GM18502 (cell line): ENCODE measurements around the gene SREK1.
"Not testable (repeated sequence)": the region's sequence is repeated elsewhere in the genome, so short reads cannot be mapped to it uniquely, and the experiment has no call there.

Source experiments
- ATAC-seq: cut with Tn5 transposase; IDR thresholded peaks from one replicate; pipeline ENCODE4 v1.9.1; 2021; ENCODE audit warnings: mild to moderate bottlenecking; ENCODE audit not compliant: unreplicated experiment, poor library complexity

Gene SREK1, protein sequence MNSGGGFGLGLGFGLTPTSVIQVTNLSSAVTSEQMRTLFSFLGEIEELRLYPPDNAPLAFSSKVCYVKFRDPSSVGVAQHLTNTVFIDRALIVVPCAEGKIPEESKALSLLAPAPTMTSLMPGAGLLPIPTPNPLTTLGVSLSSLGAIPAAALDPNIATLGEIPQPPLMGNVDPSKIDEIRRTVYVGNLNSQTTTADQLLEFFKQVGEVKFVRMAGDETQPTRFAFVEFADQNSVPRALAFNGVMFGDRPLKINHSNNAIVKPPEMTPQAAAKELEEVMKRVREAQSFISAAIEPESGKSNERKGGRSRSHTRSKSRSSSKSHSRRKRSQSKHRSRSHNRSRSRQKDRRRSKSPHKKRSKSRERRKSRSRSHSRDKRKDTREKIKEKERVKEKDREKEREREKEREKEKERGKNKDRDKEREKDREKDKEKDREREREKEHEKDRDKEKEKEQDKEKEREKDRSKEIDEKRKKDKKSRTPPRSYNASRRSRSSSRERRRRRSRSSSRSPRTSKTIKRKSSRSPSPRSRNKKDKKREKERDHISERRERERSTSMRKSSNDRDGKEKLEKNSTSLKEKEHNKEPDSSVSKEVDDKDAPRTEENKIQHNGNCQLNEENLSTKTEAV

GRCh38 chr5:66144074-66144833, at the start of gene SREK1:
Gene SREK1 (plus strand): TSS chr5:66144300. CDS start chr5:66144377, 77 bp downstream.
- peak; percentile 87 for ATAC-seq

GRCh38 chr5:66100851-66101250, 43.2 kb upstream of the SREK1 start:
- no peak for ATAC-seq

GRCh38 chr5:66113160-66113559, 30.9 kb upstream of the SREK1 start:
- no peak for ATAC-seq

DNA sequence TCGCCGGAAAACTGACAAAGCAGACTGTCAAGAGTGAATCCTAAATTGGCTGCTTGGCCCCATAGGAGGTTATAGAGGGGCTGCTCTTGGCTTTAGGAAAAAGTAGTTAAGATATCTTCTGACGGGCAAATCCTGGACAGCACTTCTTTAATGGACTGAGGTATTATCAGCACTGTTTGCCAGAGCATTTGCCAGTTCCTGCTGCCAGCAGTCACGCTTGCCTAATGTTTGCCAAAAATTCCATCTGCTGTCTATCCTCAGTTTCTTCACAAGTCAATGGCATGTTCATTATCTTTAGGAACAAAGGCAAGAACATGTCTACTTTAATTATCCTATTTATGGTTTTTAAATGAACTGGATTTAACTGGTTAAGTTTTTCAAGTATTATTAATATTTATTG, 25.8 kb upstream of the SREK1 start:
- no peak for ATAC-seq

- ATAC-seq = no peak
Observed at GRCh38 chr5:66122379-66123034, 21.6 kb upstream of the SREK1 start.

- no peak for ATAC-seq
Observed at GRCh38 chr5:66129144-66129543, 15.0 kb upstream of the SREK1 start.

GRCh38 chr5:66130493-66130892, 13.6 kb upstream of the SREK1 start:
- ATAC-seq = no peak

DNA sequence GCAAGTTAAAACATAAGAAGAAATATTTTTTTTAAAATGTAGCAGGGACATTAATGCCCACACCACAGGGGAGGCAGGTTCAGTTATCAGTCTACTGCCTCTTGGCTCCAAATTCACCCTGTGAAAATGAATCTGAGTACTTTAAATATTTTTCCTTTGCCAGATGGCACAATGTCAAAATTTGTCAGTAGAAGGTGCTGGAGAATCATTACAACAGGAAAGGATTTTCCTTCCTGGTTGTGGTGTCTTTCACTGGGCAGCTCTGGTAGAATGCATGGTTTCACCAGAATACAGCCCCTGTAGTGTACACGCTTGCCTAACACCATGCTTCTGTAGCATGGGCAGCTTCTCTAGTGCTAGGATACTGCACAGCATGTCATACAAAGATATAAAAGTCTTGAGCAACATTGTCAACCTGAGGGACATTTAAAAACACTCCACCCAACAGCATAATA, 9.7 kb upstream of the SREK1 start:
- no peak for ATAC-seq

DNA sequence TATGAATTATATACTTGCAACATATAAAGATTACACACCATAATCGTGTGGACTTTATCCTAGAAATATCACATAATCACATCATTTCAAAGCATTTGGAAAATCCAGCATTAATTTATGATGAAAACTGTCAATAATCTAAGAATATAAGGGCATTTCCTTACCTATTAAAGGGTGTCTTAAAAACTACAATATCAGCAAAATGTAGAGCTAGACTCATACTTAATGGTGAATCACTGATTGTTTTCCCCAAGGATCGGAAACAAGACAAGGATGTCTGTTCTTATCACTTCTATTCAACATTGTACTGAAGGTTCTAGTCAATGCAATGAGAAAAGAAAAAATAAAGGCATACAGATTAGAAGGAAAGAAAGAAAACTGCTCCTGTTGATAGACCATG, 8.0 kb upstream of the SREK1 start:
- no peak for ATAC-seq

DNA sequence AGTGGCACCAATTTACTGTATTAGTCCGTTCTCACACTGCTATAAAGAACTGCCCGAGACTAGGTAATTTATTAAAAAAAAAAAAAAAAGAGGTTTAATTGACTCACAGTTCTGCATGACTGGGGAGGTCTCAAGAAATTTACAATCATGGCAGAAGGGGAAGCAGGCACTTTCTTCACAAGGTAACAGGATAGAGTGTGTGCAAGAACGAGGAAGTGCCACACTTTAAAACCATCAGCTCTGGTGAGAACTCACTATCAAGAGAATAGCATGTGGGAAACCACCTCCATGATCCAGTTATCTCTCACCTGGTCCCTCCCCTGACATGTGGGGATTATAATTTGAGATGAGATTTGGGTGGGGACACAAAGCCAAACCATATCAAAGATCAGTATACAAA, 7.2 kb upstream of the SREK1 start:
- not testable (repeated sequence) for ATAC-seq

DNA sequence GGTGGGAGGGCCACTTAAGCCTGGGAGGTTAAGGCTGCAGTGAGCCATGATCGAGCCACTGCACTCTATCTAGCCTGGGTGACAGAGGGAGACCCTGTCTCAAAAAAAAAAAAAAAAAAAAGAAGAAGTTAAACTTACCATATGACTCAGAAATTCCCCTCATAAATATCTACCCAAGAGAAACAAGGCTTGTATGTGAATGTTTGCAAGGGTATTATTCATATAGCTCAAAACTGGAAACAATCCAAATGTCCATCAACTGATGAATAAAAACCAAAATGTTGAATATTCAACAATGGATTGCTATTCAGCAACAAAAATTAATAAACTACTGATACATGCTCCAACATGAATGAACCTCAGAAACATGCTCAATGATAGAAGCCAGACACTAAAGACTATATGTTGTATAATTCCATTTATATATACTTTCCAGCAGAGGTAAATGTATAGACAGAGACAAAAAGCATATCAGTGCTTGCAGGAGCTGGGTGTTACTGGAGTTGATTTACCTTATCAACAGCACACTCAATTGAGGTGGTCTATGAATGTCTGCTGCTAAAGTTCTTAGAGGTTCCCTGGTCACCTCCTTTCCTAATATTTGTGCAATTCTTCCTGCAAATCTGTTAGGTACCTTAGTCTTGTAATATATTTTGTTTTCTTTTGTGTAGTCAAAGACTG, 5.3 kb upstream of the SREK1 start:
- no peak for ATAC-seq

- no peak for ATAC-seq
Observed at GRCh38 chr5:66139318-66139712, 4.8 kb upstream of the SREK1 start.

GRCh38 chr5:66142417-66142816, 1.7 kb upstream of the SREK1 start:
- no peak for ATAC-seq

DNA sequence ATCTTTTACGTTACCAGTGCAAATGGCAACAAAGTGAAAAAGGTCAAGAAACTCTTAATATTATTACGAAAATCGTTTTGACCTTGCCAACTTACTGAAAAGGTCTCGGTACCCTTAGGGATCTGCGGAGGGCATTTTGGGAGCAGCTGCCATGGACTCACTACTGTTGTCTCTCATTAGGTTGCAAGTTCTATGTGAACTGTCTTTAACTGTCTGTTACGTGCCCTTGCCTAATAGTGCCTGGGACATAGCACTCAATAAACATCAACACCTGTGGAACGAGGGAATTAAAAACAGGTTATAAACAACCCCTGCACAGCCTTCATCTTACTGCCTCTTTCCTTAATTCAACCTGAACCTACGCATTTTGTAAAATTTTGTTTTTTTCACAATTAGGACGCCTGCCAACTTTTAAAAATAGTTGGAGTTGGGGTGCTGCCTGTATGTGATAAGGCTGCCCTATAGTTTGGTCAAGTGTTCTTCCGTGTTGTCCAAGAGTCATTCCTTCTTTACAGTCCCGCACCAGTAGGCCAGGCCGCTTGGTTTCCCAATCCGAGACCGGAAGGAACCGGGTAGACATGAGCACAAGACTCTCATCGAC, 527 bp upstream of the SREK1 start:
- peak; percentile 30 for ATAC-seq

DNA sequence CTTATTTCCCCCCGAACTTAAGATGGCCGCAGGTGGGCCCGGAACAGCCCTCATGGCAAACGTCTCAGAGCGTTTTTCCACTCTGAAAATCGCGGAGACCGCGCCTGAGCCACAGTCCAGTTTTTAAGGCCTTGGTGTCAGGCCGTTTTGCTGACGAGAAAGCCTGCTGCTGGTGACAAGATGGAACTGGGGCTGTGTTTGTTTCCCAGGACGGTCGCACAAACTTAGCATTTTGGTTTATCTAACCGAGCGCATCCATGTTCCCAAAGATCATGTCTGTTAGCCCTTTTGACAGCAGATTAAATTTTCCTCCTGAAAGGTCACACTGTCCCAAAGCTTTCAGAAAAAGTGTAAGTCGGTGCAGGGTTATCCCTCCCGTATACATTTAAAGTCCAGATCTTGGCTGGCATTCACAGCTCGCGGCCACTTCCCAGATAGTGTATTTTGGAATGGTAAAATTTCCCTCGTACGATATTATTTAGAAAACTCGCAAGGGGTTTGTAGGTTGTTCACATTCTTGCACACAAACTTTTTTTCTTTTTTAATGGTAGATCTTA, 812 bp downstream of the SREK1 start:
- ATAC-seq = peak; percentile 57

DNA sequence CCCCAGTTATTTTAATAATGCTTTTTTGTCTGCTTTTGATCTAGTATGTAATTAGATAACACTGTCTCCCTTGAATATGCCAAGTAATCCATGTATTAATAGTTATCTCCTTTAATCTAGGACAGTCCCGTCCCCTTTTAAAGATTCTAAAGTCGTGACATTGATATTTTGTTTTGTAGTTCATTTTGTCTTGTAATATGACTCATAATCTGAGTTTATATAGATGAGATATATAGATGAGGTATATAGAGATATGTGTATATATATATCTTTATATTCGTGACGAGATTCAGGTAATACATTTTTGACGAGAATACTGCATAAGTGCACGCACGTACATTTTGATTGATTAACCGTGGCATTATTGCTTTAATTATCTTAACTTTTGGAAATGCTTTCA, 1.6 kb downstream of the SREK1 start:
- no peak for ATAC-seq

GRCh38 chr5:66149950-66150349, 5.8 kb downstream of the SREK1 start:
- ATAC-seq = no peak

GRCh38 chr5:66151030-66151429, 6.9 kb downstream of the SREK1 start:
- no peak for ATAC-seq

DNA sequence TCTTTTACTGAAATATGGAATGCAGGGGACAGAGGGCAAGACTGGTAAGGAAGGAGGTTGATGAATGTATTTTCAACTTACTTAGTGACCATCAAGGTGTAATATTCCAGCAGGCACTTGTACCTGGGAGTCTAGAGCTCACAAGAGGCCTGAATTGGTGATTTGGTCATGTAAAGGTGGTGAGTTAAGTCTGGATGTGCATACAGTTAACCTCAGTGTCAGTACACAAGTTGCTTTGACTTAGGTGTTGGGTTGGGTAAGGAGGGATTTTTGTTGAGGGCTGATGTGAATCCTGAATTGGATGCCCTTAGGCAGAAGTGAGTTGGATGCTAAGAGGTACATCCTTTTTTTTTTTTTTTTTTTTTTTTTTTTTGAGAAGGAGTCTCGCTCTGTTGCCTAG, 7.4 kb downstream of the SREK1 start:
- ATAC-seq = no peak
